Neutrophil (primary cell): ENCODE measurements around the gene P2RX2.

Experiments used
- H3K27ac ChIP-seq: fragments of 200-600 bp; sonication (generic); 2 replicates; pipeline ENCODE4 v1.5.1; 2016; ENCODE audit warnings: mild to moderate bottlenecking, moderate library complexity
- H3K27me3 ChIP-seq: fragments of 200-600 bp; sonication (generic); 2 replicates; pipeline ENCODE4 v1.6.0; 2016; ENCODE audit warnings: mild to moderate bottlenecking
- H3K36me3 ChIP-seq: fragments of 200-600 bp; sonication (generic); 2 replicates; pipeline ENCODE4 v1.5.1; 2017
- H3K4me1 ChIP-seq, 2 experiments: fragments of 200-600 bp in 1 of 2; sonication (generic) in 1 of 2; 1 replicate in 1 of 2; 2 replicates in 1 of 2; pipeline versions ENCODE4 v1.5.1 to v1.6.1; 2013 to 2016; ENCODE audit warnings: low read depth in 1 of 2, low read length in 1 of 2, mild to moderate bottlenecking in 1 of 2, moderate library complexity in 1 of 2; ENCODE audit not compliant: control insufficient read depth in 1 of 2, insufficient read depth in 1 of 2
- H3K4me3 ChIP-seq, 2 experiments: fragments of 200-600 bp in 1 of 2; sonication (generic) in 1 of 2; 1 replicate in 1 of 2; 2 replicates in 1 of 2; pipeline ENCODE4 v1.5.1; 2013 to 2016; ENCODE audit warnings: low read depth in 1 of 2, low read length in 1 of 2, mild to moderate bottlenecking in 1 of 2, moderate library complexity in 1 of 2
- H3K9me3 ChIP-seq: fragments of 200-600 bp; sonication (generic); 2 replicates; pipeline ENCODE4 v1.5.1; 2016
- CTCF ChIP-seq: fragments of 200-600 bp; sonication (generic); IDR thresholded peaks from 2 replicates; pipeline ENCODE4 v1.5.1; 2016; ENCODE audit warnings: antibody characterized with exemption

The P2RX2 gene

GRCh38 chr12:132604151-132604618 is 14.4 kb upstream of the P2RX2 start:
- H3K36me3 ChIP-seq, result no peaks in the 10 kb centered on the region
- H3K4me1 ChIP-seq, result peaks cover 0 to 4% of the 10 kb centered on the region in 2 experiments
- no peak overlapping the region for H3K27ac ChIP-seq
- no peaks in the 10 kb centered on the region for H3K9me3 ChIP-seq
- H3K27me3 ChIP-seq, result peaks cover 100% of the 10 kb centered on the region
- TF ChIP-seq CTCF, result no peak
- H3K4me3 ChIP-seq, result no peak overlapping the region

- Histone ChIP-seq H3K27ac (no peak overlapping the region), H3K27me3 (peaks cover 100% of the 10 kb centered on the region), H3K9me3 (no peaks in the 10 kb centered on the region), H3K36me3 (no peaks in the 10 kb centered on the region), H3K4me3 (no peak overlapping the region), H3K4me1 (peaks cover 0 to 4% of the 10 kb centered on the region in 2 experiments)
- no peak for TF ChIP-seq CTCF
These were observed 13.7 kb upstream of the P2RX2 start for GRCh38 chr12:132604668-132605441.

GRCh38 chr12:132605892-132606291 is 12.7 kb upstream of the P2RX2 start:
- no peak for TF ChIP-seq CTCF
- no peaks in the 10 kb centered on the region for H3K9me3 ChIP-seq
- no peaks in the 10 kb centered on the region for H3K4me1 ChIP-seq
- H3K27ac ChIP-seq, result no peak overlapping the region
- no peaks in the 10 kb centered on the region for H3K36me3 ChIP-seq
- H3K4me3 ChIP-seq, result no peak overlapping the region
- H3K27me3 ChIP-seq, result peaks cover 100% of the 10 kb centered on the region

GRCh38 chr12:132606466-132606865 is 12.1 kb upstream of the P2RX2 start:
- Histone ChIP-seq H3K4me1 (no peaks in the 10 kb centered on the region), H3K4me3 (no peak overlapping the region), H3K9me3 (no peaks in the 10 kb centered on the region), H3K27me3 (peaks cover 100% of the 10 kb centered on the region), H3K27ac (no peak overlapping the region), H3K36me3 (no peaks in the 10 kb centered on the region)
- TF ChIP-seq CTCF, result no peak

- Histone ChIP-seq H3K36me3 (no peaks in the 10 kb centered on the region), H3K9me3 (no peaks in the 10 kb centered on the region), H3K4me1 (no peaks in the 10 kb centered on the region), H3K4me3 (no peak overlapping the region), H3K27me3 (peaks cover 100% of the 10 kb centered on the region), H3K27ac (no peak overlapping the region)
- no peak for TF ChIP-seq CTCF
These were observed 11.6 kb upstream of the P2RX2 start for GRCh38 chr12:132606927-132607326.
